ENCODE data around the gene GRPEL2.

The GRPEL2 gene

DNA sequence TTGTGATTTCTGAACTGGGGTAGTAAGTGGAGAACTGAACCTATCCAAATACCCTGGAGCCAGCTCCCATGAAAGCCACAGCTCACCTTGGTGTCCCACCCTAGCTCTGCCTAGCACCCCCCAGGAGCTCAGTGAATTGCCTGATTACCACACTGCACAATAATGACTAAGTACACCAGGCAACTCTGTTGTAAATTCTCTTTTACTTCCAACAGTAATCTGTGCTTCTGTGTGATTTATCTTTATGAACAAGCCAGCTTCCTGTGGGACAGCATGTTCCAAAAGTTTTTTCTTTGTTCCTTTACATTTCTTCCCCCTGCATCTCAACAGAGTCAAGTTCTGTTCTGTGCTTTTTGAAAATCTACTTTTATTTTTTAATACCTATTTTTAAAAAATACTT, 22.1 kb upstream of the GRPEL2 start:
- no peak overlapping the region for H3K4me3 ChIP-seq (ENCODE audit: low read depth, low read length)
- no peaks in the 10 kb centered on the region for H3K9me3 ChIP-seq (ENCODE audit: control insufficient read depth, insufficient read depth, low read length)
- no peaks in the 10 kb centered on the region for H3K27me3 ChIP-seq (ENCODE audit: control insufficient read depth, insufficient read depth, low read length)
- H3K4me1 ChIP-seq (ENCODE audit: control insufficient read depth, insufficient read depth, low read length) = peaks cover 3% of the 10 kb centered on the region
- no peak overlapping the region for H3K9ac ChIP-seq (ENCODE audit: low read depth, low read length)
- H3K36me3 ChIP-seq (ENCODE audit: control insufficient read depth, insufficient read depth, low read length) = no peaks in the 10 kb centered on the region

DNA sequence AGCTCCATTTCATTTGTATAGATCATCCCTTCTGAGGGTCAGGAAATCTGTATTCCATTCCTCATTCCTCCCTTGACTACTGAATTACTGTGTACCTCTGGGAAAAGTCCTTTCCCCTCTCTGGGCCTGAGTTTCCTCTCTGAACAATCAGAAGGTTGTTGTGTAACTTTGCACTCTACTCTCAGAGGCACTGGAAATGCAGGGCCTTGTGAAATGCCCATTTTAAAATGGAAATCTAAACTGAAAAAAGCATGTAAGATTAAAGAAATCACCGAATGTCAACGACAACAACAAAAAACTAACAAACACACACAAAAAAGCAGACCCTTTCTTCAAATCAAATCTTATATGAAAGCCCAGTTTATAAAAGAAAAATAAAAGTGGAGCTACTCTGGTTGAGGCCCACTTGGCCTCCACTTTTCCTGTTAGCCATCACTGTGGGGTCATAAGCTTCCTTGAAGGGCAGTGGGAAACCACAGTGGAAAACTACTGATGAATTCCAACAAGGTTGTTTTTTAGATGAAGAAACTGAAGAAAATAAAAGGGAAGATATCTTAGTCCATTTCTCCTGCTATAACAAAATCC, 21.6 kb upstream of the GRPEL2 start:
- H3K4me3 ChIP-seq (ENCODE audit: low read depth, low read length) = no peak overlapping the region
- no peaks in the 10 kb centered on the region for H3K9me3 ChIP-seq (ENCODE audit: control insufficient read depth, insufficient read depth, low read length)
- peaks cover 3% of the 10 kb centered on the region for H3K4me1 ChIP-seq (ENCODE audit: control insufficient read depth, insufficient read depth, low read length)
- no peaks in the 10 kb centered on the region for H3K27me3 ChIP-seq (ENCODE audit: control insufficient read depth, insufficient read depth, low read length)
- H3K9ac ChIP-seq (ENCODE audit: low read depth, low read length) = no peak overlapping the region
- no peaks in the 10 kb centered on the region for H3K36me3 ChIP-seq (ENCODE audit: control insufficient read depth, insufficient read depth, low read length)

DNA sequence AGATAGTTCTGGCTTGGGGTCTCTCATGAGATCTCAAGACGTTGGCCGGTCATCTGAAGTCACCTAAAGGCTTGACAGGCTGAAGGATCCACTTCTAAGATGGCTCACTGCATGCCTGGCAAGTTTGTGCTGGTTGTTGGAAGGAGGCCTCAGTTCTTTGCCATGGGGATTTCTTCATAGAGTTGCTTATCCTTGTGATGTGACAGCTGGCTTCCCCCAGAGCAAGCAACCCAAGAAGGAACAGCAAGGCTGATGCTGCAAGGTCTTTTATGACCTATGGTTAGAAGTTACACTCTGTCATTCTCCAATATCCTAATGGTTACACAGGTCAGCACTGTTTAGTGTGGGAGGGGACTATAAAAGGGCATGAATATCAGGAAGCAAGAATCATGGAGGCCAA, 20.7 kb upstream of the GRPEL2 start:
- H3K4me3 ChIP-seq (ENCODE audit: low read depth, low read length) = no peak overlapping the region
- H3K27me3 ChIP-seq (ENCODE audit: control insufficient read depth, insufficient read depth, low read length) = no peaks in the 10 kb centered on the region
- H3K9me3 ChIP-seq (ENCODE audit: control insufficient read depth, insufficient read depth, low read length) = no peaks in the 10 kb centered on the region
- H3K9ac ChIP-seq (ENCODE audit: low read depth, low read length) = no peak overlapping the region
- H3K4me1 ChIP-seq (ENCODE audit: control insufficient read depth, insufficient read depth, low read length) = peaks cover 3% of the 10 kb centered on the region
- no peaks in the 10 kb centered on the region for H3K36me3 ChIP-seq (ENCODE audit: control insufficient read depth, insufficient read depth, low read length)

DNA sequence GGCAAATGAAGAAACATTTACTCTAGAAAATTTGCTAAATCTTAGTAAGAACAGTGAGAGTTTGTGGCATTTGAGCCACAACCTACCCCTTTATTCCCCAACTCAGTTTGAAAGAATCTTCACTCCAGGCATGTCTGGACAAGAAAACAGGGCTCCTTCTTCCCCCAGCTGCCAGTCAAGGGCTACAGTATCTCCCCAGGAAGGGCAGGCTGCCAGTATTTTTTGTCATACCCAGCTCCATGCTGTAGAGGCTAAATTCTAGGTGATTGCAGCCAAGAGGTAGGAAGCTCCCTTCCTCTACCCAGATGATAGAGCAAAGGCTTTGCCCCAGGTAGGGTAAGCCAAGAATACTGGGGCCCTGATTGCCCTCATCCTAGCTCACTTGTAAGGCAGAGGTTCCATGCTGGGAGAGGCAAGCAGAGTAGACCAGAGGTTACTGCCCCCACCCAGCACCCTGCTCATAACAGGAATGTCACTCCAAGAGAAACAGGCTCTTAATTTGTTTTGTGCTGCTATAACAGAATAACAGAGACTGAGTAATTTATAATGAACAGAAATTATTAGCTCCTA, 20.0 kb upstream of the GRPEL2 start:
- Histone ChIP-seq H3K9ac (ENCODE audit: low read depth, low read length) (no peak overlapping the region), H3K4me1 (ENCODE audit: control insufficient read depth, insufficient read depth, low read length) (peaks cover 3% of the 10 kb centered on the region), H3K36me3 (ENCODE audit: control insufficient read depth, insufficient read depth, low read length) (no peaks in the 10 kb centered on the region), H3K4me3 (ENCODE audit: low read depth, low read length) (no peak overlapping the region), H3K27me3 (ENCODE audit: control insufficient read depth, insufficient read depth, low read length) (no peaks in the 10 kb centered on the region), H3K9me3 (ENCODE audit: control insufficient read depth, insufficient read depth, low read length) (no peaks in the 10 kb centered on the region)

DNA sequence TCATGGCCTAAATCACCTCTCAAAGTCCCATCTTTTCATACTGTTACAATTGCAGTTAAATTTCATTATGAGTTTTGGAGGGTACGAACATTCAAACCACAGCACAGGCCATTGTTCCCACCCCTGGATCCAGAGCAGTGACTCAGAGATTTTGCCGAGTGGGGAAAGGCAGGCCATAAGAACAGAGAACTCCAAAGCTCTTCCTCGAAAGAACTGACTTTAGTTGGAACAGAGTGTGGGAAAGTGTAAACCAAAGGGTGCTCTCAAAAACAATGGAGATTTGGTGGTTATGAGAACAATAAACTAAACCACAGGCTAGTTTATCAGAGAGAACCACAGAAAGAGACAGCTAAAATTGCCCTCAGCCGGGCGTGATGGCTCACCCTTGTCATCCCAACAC, 19.4 kb upstream of the GRPEL2 start:
- Histone ChIP-seq H3K27me3 (ENCODE audit: control insufficient read depth, insufficient read depth, low read length) (no peaks in the 10 kb centered on the region), H3K4me1 (ENCODE audit: control insufficient read depth, insufficient read depth, low read length) (peaks cover 3% of the 10 kb centered on the region), H3K9me3 (ENCODE audit: control insufficient read depth, insufficient read depth, low read length) (no peaks in the 10 kb centered on the region), H3K9ac (ENCODE audit: low read depth, low read length) (no peak overlapping the region), H3K36me3 (ENCODE audit: control insufficient read depth, insufficient read depth, low read length) (no peaks in the 10 kb centered on the region), H3K4me3 (ENCODE audit: low read depth, low read length) (no peak overlapping the region)

DNA sequence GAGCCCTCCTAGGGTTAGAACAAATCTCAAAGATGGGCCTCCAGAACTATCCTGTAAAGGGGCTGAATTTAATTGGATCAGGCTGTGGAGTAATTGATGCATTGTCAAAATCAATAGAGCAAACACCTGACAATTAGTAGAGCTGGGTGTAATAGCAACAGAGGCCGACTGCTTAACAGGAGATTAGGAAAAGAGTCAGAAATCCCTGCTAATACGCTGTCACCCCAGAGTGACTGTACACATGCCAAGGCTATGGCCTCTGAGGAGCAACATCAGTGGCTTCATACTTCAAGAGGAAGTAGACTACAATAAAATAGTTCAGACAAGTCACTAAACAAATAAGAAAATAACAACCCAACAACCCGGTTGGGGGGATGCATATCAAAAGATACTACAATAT, 18.7 kb upstream of the GRPEL2 start:
- no peaks in the 10 kb centered on the region for H3K36me3 ChIP-seq (ENCODE audit: control insufficient read depth, insufficient read depth, low read length)
- H3K4me1 ChIP-seq (ENCODE audit: control insufficient read depth, insufficient read depth, low read length) = peaks cover 3% of the 10 kb centered on the region
- no peak overlapping the region for H3K4me3 ChIP-seq (ENCODE audit: low read depth, low read length)
- no peaks in the 10 kb centered on the region for H3K9me3 ChIP-seq (ENCODE audit: control insufficient read depth, insufficient read depth, low read length)
- H3K27me3 ChIP-seq (ENCODE audit: control insufficient read depth, insufficient read depth, low read length) = no peaks in the 10 kb centered on the region
- H3K9ac ChIP-seq (ENCODE audit: low read depth, low read length) = no peak overlapping the region

DNA sequence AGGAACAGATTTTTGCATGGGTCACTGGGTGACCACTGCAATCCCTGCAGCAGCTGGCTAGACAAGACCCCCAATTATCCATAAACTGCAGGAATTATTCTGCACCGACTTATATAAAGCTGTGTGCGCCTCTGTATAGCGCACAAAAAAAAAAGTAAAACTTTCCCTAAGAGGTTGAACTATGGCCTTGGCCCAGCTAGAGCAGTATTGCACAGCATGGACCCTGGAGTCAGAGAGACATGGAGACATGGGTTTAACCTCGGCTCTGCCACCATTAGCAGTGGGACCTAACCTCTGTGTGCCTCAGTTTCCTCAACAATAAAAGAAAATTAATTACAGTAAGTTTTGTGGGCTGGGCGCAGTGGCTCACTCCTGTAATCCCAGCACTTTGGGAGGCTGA, 17.1 kb upstream of the GRPEL2 start:
- no peaks in the 10 kb centered on the region for H3K36me3 ChIP-seq (ENCODE audit: control insufficient read depth, insufficient read depth, low read length)
- H3K4me3 ChIP-seq (ENCODE audit: low read depth, low read length) = no peak overlapping the region
- no peak overlapping the region for H3K9ac ChIP-seq (ENCODE audit: low read depth, low read length)
- H3K27me3 ChIP-seq (ENCODE audit: control insufficient read depth, insufficient read depth, low read length) = no peaks in the 10 kb centered on the region
- H3K9me3 ChIP-seq (ENCODE audit: control insufficient read depth, insufficient read depth, low read length) = no peaks in the 10 kb centered on the region
- no peaks in the 10 kb centered on the region for H3K4me1 ChIP-seq (ENCODE audit: control insufficient read depth, insufficient read depth, low read length)

DNA sequence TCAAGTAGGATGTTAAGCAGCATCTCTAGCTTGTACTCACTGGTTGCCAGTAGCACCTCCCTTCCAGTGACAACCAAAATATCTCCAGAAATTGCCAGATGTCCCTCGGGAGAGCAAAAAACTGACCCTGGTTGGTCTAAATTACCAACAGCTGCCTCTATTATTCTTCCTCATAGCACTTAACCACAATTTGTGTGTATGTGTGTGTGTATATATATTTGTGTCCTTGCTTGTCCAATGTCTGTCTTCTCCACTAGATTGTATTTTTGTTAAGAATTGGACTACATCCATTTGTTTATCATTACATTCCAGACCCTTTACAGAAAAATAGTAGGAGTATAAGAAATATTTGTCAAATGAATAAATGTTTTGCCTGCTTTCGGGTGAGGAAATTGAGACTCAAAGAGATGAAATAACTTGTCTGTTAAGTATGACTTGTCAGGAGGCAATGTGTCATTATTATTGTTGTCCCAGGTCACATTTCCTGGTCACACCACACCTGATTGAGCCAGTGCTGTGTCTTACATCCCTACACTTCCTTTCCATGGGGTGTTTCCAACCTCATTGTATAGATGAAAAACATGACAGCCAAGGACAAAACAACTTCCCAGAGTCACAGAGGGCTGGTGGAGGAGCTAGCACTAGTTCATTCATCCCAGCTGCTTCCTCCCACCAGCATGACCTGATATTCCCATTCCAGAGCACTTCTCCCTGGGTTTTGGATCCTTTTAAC, 11.4 kb upstream of the GRPEL2 start:
- Histone ChIP-seq H3K9ac (ENCODE audit: low read depth, low read length) (no peak overlapping the region), H3K9me3 (ENCODE audit: control insufficient read depth, insufficient read depth, low read length) (no peaks in the 10 kb centered on the region), H3K36me3 (ENCODE audit: control insufficient read depth, insufficient read depth, low read length) (no peaks in the 10 kb centered on the region), H3K4me3 (ENCODE audit: low read depth, low read length) (no peak overlapping the region), H3K27me3 (ENCODE audit: control insufficient read depth, insufficient read depth, low read length) (no peaks in the 10 kb centered on the region), H3K4me1 (ENCODE audit: control insufficient read depth, insufficient read depth, low read length) (no peaks in the 10 kb centered on the region)

DNA sequence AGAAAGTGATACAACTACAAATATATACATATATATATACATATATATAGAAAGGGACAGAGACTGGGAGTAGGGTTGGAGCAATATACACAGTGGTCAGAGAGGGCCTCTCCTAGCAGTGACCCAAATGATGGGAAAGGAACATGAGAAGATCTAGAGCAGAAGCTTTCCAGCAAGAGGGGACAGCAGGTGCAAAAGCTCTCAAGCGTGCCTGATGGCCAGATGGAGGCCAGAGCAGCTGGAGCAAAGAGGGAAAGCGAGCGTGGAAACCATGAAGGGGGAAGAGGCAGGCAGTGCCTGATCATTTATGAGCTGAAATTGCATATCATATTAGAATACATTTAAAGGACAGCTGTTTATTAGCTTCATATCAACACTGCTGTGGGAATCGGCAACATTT, 7.6 kb upstream of the GRPEL2 start:
- H3K9ac ChIP-seq (ENCODE audit: low read depth, low read length) = no peak overlapping the region
- no peaks in the 10 kb centered on the region for H3K36me3 ChIP-seq (ENCODE audit: control insufficient read depth, insufficient read depth, low read length)
- H3K4me1 ChIP-seq (ENCODE audit: control insufficient read depth, insufficient read depth, low read length) = no peaks in the 10 kb centered on the region
- H3K4me3 ChIP-seq (ENCODE audit: low read depth, low read length) = no peak overlapping the region
- H3K9me3 ChIP-seq (ENCODE audit: control insufficient read depth, insufficient read depth, low read length) = no peaks in the 10 kb centered on the region
- no peaks in the 10 kb centered on the region for H3K27me3 ChIP-seq (ENCODE audit: control insufficient read depth, insufficient read depth, low read length)

DNA sequence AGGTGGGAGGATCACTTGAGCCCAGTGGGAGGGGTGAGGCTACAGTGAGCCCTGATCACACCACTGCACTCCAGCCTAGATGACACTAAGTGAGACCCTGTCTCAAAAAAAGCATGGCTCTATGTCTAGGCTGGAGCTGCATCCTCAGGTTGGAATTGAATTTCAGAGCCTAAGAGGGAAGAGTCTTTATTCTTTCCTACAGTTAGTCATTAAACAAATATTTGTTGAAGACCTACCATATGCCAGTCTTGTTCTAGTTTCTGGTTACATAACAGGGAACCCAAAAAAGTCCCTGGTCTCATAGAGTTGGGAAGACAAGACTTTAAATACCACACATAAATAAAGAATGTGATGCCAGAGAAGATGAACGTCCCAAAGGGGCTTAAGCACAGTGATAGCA, 6.9 kb upstream of the GRPEL2 start:
- Histone ChIP-seq H3K36me3 (ENCODE audit: control insufficient read depth, insufficient read depth, low read length) (no peaks in the 10 kb centered on the region), H3K4me1 (ENCODE audit: control insufficient read depth, insufficient read depth, low read length) (no peaks in the 10 kb centered on the region), H3K9me3 (ENCODE audit: control insufficient read depth, insufficient read depth, low read length) (no peaks in the 10 kb centered on the region), H3K9ac (ENCODE audit: low read depth, low read length) (no peak overlapping the region), H3K27me3 (ENCODE audit: control insufficient read depth, insufficient read depth, low read length) (no peaks in the 10 kb centered on the region), H3K4me3 (ENCODE audit: low read depth, low read length) (no peak overlapping the region)

DNA sequence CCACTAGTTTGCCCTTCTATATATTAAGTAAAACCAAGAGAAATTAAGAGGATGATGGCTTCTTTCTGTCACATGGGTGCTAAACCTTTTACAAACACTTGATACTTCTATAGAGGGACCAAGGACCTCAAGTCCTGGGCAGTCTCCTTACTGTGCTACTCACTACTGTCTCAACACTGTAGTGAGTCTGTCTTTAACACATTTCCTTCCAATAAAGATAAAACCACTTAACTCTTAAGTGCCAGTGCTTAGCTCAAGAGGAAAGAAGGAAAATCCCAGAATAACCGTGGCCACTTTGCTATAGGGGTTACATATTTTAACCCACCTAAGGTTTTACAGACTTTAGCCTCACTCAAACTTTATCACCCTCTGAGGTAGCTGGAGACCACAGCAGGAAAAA, 4.4 kb upstream of the GRPEL2 start:
- Histone ChIP-seq H3K36me3 (ENCODE audit: control insufficient read depth, insufficient read depth, low read length) (no peaks in the 10 kb centered on the region), H3K4me3 (ENCODE audit: low read depth, low read length) (no peak overlapping the region), H3K9ac (ENCODE audit: low read depth, low read length) (no peak overlapping the region), H3K27me3 (ENCODE audit: control insufficient read depth, insufficient read depth, low read length) (no peaks in the 10 kb centered on the region), H3K9me3 (ENCODE audit: control insufficient read depth, insufficient read depth, low read length) (no peaks in the 10 kb centered on the region), H3K4me1 (ENCODE audit: control insufficient read depth, insufficient read depth, low read length) (no peaks in the 10 kb centered on the region)

DNA sequence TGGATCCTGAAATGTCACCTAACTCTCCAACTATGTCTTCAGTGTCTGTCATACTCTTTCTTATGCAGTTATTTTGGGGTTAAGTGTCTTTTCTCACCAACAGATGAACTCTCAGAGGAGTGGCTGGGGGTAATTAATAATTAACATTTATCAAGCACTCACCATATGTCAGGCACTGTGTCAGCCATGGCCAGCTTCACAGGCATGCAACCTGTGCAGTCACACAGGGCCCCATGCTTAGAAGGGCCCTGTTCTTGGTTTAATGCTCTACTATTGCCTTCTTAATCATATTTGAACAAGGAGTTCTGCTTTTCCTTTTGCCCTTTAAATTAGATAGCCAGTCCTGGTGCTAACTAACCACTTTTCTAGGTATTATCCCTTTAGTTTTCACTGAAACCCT, 3.4 kb upstream of the GRPEL2 start:
- Histone ChIP-seq H3K36me3 (ENCODE audit: control insufficient read depth, insufficient read depth, low read length) (no peaks in the 10 kb centered on the region), H3K9me3 (ENCODE audit: control insufficient read depth, insufficient read depth, low read length) (no peaks in the 10 kb centered on the region), H3K9ac (ENCODE audit: low read depth, low read length) (no peak overlapping the region), H3K4me1 (ENCODE audit: control insufficient read depth, insufficient read depth, low read length) (no peaks in the 10 kb centered on the region), H3K27me3 (ENCODE audit: control insufficient read depth, insufficient read depth, low read length) (no peaks in the 10 kb centered on the region), H3K4me3 (ENCODE audit: low read depth, low read length) (no peak overlapping the region)
